COLO668 (cell line): Measurements from ENCODE around the gene GPA33.

ENCODE experiments used
- DNase-seq: peaks from one replicate; lab custom pipeline; 2025; ENCODE audit not compliant: unreplicated experiment; lab: John Stamatoyannopoulos, UW

Gene GPA33, protein sequence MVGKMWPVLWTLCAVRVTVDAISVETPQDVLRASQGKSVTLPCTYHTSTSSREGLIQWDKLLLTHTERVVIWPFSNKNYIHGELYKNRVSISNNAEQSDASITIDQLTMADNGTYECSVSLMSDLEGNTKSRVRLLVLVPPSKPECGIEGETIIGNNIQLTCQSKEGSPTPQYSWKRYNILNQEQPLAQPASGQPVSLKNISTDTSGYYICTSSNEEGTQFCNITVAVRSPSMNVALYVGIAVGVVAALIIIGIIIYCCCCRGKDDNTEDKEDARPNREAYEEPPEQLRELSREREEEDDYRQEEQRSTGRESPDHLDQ

GRCh38 chr1:167090314-167090942 is at the start of gene GPA33:
Gene GPA33, minus strand, starts transcription at chr1:167090377. Its CDS starts 90 bp downstream, at chr1:167090287.
- no peak for DNase-seq

GRCh38 chr1:167138703-167139102 is 48.5 kb upstream of the GPA33 start:
- no peak for DNase-seq

GRCh38 chr1:167137793-167138510 is 47.8 kb upstream of the GPA33 start:
- DNase-seq: no peak

DNA sequence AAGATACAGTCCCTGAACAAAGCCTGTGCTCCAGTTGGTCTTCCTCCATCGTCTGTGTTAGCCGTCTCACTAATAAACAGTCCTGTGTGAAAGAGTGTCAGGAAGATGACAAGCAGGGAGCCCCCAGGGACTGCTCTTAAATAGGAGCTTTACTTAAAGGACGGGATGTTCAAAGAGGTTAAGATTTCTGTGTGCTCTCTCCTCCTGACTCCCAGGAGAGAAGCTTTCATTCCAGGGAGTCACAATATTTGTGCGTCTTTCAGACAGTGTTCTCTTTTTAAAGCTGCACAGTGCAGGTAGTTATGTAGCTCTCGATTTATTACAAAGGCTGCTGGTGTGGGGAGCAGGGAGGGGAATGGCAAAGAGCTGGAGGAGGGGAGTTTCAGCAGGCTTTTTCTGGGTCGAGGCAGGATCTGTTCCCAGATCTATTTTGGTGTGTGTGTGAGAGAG is 47.2 kb upstream of the GPA33 start:
- DNase-seq: no peak

GRCh38 chr1:167136806-167137205 is 46.6 kb upstream of the GPA33 start:
- DNase-seq: no peak

DNA sequence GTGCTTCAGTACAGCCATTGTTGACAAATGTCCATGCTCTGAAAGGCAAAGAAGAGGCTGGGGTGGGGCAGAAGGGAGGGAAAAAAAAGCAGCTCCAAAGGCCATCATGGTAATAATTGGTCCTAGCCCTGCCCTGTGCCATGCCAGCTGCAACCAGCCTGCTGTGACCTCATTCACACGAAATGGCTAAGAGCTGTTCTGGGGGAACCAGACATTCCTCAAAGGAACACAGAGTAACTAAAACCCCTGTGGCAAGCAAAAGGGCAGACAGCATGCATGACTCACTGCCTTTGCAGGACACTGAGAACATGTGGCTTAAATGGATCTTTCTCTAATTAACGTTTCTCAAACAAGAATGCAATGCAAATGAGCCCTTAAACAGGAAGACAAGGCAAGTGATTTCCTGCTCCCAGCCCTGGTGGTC is 46.0 kb upstream of the GPA33 start:
- DNase-seq: peak; percentile 31

- DNase-seq: no peak
Observed at GRCh38 chr1:167135281-167135840, 45.2 kb upstream of the GPA33 start.

- DNase-seq: no peak
Observed at GRCh38 chr1:167132301-167133010, 42.3 kb upstream of the GPA33 start.

- DNase-seq: no peak
Observed at GRCh38 chr1:167130829-167131510, 40.8 kb upstream of the GPA33 start.

- no peak for DNase-seq
Observed at GRCh38 chr1:167128261-167129227, 38.4 kb upstream of the GPA33 start.

DNA sequence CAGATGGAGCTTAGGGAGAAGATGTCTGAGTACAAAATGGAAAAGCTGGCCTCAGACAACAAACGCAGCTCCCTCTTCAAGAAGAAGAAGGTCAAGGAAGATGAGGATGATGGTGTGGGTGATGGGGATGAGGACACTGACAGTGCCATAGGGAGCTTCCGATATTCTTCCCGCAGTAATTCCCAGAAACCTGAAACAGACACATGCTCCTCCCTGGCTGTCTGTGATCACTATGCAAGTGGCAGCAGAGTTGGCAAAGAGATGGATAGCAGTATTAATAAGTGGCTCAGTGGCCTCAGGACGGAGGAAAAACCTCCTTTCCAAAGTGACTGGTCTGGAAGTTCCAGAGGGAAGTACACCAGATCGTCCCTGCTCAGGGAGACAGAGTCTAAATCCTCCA is 37.5 kb upstream of the GPA33 start:
- no peak for DNase-seq

DNA sequence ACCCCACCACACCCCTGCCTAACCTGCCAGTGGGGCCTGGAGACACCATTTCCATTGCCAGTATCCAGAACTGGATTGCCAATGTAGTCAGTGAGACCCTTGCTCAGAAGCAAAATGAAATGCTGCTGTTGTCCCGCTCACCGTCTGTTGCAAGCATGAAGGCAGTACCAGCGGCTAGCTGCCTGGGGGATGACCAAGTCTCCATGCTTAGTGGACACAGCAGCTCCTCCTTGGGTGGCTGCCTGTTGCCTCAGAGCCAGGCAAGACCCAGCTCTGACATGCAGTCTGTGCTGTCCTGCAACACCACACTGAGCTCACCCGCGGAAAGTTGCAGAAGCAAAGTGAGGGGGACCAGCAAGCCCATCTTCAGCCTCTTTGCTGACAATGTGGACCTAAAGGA is 37.1 kb upstream of the GPA33 start:
- no peak for DNase-seq

- no peak for DNase-seq
Observed at GRCh38 chr1:167126811-167127210, 36.6 kb upstream of the GPA33 start.

GRCh38 chr1:167126317-167126716 is 36.1 kb upstream of the GPA33 start:
- DNase-seq: no peak

- no peak for DNase-seq
Observed at GRCh38 chr1:167122568-167122967, 32.4 kb upstream of the GPA33 start.

GRCh38 chr1:167122121-167122480 is 31.9 kb upstream of the GPA33 start:
- DNase-seq: no peak

DNA sequence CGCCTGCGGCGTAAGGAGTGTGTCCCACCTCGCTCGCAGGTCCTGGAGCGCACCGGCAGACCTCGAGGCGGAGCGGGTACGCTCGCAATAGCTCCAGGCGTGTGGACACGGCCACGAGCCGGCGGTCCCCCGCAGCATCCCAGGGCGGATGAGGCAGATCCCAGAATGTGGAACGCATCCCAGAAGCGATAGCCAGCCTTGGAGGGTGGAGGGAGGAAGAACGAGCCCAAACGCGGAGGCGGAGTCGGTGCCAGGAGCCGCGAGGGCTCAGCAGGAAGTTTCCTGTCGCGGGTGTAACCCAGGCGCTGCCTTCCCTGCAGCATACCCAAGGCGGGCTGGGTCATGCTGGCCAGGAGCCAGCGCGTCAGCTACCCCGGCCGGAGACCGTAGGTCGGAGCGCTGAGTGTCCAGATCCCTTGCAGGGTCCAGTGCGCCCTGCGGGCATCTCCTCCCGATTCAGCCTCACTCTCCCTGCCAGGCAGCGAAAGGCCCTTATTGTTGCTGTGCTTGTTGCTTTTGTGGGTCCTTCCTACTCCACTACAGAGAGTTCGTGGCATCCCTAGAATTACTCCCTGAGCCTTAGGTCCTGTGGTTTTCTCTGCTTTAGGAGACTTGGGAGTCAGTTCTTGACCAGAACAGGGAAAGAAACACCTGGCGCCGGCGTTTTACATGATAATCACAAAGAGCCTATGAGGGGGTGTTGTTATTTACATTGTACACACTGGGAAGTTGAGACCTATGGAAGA is 31.4 kb upstream of the GPA33 start:
- DNase-seq: peak; percentile 80

GRCh38 chr1:167120899-167121298 is 30.7 kb upstream of the GPA33 start:
- DNase-seq: no peak

DNA sequence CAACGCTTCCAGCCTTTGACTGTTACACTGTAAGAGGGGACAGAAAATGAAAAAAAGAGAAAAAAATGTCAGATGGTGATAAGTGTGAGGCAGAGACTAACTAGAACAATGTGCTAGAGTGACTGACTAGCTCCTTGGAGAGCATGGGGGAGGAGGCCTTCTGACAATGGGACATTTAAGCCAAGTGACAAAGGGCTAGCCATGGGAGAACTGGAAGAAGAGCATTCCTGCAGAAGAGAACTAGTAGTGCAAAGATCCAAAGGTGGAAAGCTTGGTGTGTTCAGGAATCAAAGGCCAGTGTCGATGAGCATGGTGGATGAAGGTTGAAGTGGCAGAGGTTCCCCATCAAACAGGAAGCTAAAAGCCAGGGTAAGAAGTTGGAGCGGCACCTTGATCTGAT is 29.5 kb upstream of the GPA33 start:
- no peak for DNase-seq
